ENCODE results near the gene KSR1.

DNA sequence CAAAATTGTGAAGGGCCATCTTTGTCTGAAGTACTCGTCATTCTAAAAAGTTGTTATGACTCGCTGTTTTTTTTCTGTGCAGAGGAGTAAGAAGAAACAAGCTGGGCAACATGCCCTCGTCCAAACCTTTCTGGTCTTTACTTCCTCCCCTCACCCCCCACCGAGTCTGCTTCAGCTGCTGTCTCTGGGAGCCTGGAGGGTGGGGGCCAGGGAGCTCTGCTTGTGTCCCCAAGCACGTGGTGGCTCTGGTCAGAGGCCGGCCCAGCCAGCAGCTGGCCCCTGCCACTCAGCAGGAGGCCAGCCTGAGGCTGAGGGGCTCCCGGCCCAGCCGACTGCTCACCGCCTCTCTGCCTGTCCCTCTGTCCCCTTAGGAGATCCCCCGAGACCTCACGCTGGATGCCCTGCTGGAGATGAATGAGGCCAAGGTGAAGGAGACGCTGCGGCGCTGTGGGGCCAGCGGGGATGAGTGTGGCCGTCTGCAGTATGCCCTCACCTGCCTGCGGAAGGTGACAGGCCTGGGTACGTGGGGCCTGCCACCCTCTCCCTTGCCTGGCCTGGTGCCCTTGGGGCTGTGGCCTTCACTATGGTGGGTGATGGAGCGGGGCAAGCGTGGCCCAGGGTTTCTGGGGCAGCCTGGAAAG lies 121.0 kb downstream of the KSR1 start:
- TF ChIP-seq CTCF (IDR thresholded peaks at IDR 0.05; ENCODE audit: insufficient read depth, low read depth, low read length) (no peak), EZH2 (IDR thresholded peaks at IDR 0.05; ENCODE audit: insufficient read depth, low read length) (no peak)
